ENCODE results near the gene LRRFIP1. TPM values are rescaled to one million over a fixed set of nuclear protein-coding genes. Genes with fewer than 3 reads are reported as not detected.

Gene LRRFIP1
- total and polyA plus RNA-seq, 2 of the 13 experiments (the other 11 are each of a cell fraction or from before 2014, with no cell fraction given), result 15.9 to 40.5 TPM

GRCh38 chr2:237680702-237681478 lies 53.5 kb downstream of the LRRFIP1 start:
- FAIRE-seq (peak; percentile 74), DNase-seq (ENCODE audit: low spot score) (peak; percentile 81), ATAC-seq (peak; percentile 77)
- peak overlapping the region; percentile 52 for H3K4me2 ChIP-seq (ENCODE audit: low read depth, low read length)
- no peaks in the 10 kb centered on the region for H4K20me1 ChIP-seq (ENCODE audit: insufficient read depth, low read length)
- intact Hi-C loops (cut with micrococcal nuclease; ENCODE audit: unreplicated experiment) (no loop called here), in situ Hi-C loops (cut with HindIII; ENCODE audit: extremely low pct_ligation_motif_present, low pct_unique_long_range_greater_than_20kb) (no loop called here)
- H3K4me3 ChIP-seq (replicated peaks in 1 of 3; ENCODE audit: insufficient read depth in 1 of 3, low read depth in 2 of 3, low read length in 3 of 3), result peak overlapping the region in 1 of 3 experiments; percentile 26; a peak in 1 of 6 replicates
- H2AFZ ChIP-seq (ENCODE audit: low read length), result no peak overlapping the region
- H3K4me1 ChIP-seq (ENCODE audit: insufficient read depth, low read length), result peaks cover 96% of the 10 kb centered on the region
- CTCF ChIA-PET (ENCODE audit: low intra/inter-chr PET ratio, low total read pairs), result no interaction called here
- H3K79me2 ChIP-seq (ENCODE audit: insufficient read depth, low read length), result no peaks in the 10 kb centered on the region
- BruUV-seq (replicated peaks), result no TSS peak
- POLR2A ChIA-PET, result no interaction called here
- H3K9me3 ChIP-seq (ENCODE audit: low read length), result no peaks in the 10 kb centered on the region
- no peaks in the 10 kb centered on the region for H3K27me3 ChIP-seq (ENCODE audit: control insufficient read depth in 1 of 2, insufficient read depth in 2 of 2, low read length in 2 of 2)
- H3K36me3 ChIP-seq (replicated peaks in 1 of 2; ENCODE audit: control insufficient read depth in 1 of 2, insufficient read depth in 2 of 2, low read length in 2 of 2), result no peaks in the 10 kb centered on the region
- no peak overlapping the region for H3K9ac ChIP-seq (ENCODE audit: insufficient read depth, low read depth, low read length)
- WGBS (ENCODE audit: low lambda C conversion rate), result 38% methylated on average over 8 of the region's 8 CpGs
- peak overlapping the region; percentile 59 for H3K27ac ChIP-seq (ENCODE audit: extremely low read length, insufficient read depth, low read length)
- no peak for TF ChIP-seq RNF219 (CRISPR knock-in tag; IDR thresholded peaks at IDR 0.05)
- TF ChIP-seq THRA (CRISPR knock-in tag; IDR thresholded peaks at IDR 0.05; ENCODE audit: borderline replicate concordance), result peak; percentile 50; the same call in 1 of the 2 replicates
- no peak for TF ChIP-seq FLYWCH1 (CRISPR knock-in tag; IDR thresholded peaks at IDR 0.05)
- peak; percentile 87 for TF ChIP-seq TARDBP (CRISPR knock-in tag; IDR thresholded peaks at IDR 0.05)
- TF ChIP-seq ZMAT5 (CRISPR knock-in tag; IDR thresholded peaks at IDR 0.05; ENCODE audit: borderline replicate concordance, low read depth), result no peak
- peak; percentile 86 for TF ChIP-seq SOX5 (CRISPR knock-in tag; IDR thresholded peaks at IDR 0.05; ENCODE audit: borderline replicate concordance)
- peak; percentile 38; the same call in 1 of the 2 replicates for TF ChIP-seq HMG20A (CRISPR knock-in tag; IDR thresholded peaks at IDR 0.05; ENCODE audit: borderline replicate concordance)
- TF ChIP-seq ZNF414 (CRISPR knock-in tag; IDR thresholded peaks at IDR 0.05), result peak; percentile 77; the same call in 1 of the 2 replicates
- TF ChIP-seq HNF1A (IDR thresholded peaks at IDR 0.05; ENCODE audit: low read depth), result 0 out of 2 replicates have a peak, but pooled peaks have one; percentile 25
- TF ChIP-seq HNF1A (CRISPR knock-in tag; IDR thresholded peaks at IDR 0.05; ENCODE audit: borderline replicate concordance), result no peak

Measured in HepG2 (cell line).